Immature natural killer cell (primary cell): ENCODE results near the gene BTBD2. TPM values are rescaled to one million over a fixed set of nuclear protein-coding genes. Genes with fewer than 3 reads are reported as not detected.
"Not testable (repeated sequence)": the region's sequence is repeated elsewhere in the genome, so short reads cannot be mapped to it uniquely, and the experiment has no call there.

ENCODE experiments used
- DNase-seq, 3 donors: peaks; one replicate each; pipeline ENCODE4 v3.0.0; 2022; ENCODE audit warnings: mixed read lengths in 1 of 3
- H3K27ac Mint-ChIP-seq, 6 donors: one replicate each; pipeline ENCODE4 v1.8.0; 2020; ENCODE audit warnings: mixed read lengths in 6 of 6, mild to moderate bottlenecking in 5 of 6, inconsistent platforms in 4 of 6, moderate library complexity in 3 of 6
- H3K27me3 Mint-ChIP-seq, 3 donors: one replicate each; pipeline ENCODE4 v1.8.0; 2020 to 2021; ENCODE audit warnings: low read depth in 3 of 3, mild to moderate bottlenecking in 3 of 3, mixed read lengths in 3 of 3, moderate library complexity in 3 of 3, inconsistent platforms in 1 of 3
- H3K36me3 Mint-ChIP-seq, 3 donors: one replicate each; pipeline ENCODE4 v1.8.0; 2020; ENCODE audit warnings: mixed read lengths in 3 of 3, inconsistent platforms in 2 of 3, mild to moderate bottlenecking in 2 of 3
- H3K4me1 Mint-ChIP-seq, 2 donors: one replicate each; pipeline ENCODE4 v1.8.0; 2020; ENCODE audit warnings: inconsistent platforms in 2 of 2, mild to moderate bottlenecking in 2 of 2, mixed read lengths in 2 of 2, moderate library complexity in 1 of 2
- H3K4me3 Mint-ChIP-seq, 5 donors: one replicate each; pipeline ENCODE4 v1.8.0; 2020; ENCODE audit warnings: mild to moderate bottlenecking in 5 of 5, mixed read lengths in 5 of 5, inconsistent platforms in 3 of 5, moderate library complexity in 3 of 5
- H3K9me3 Mint-ChIP-seq, 6 donors: one replicate each; pipeline ENCODE4 v1.8.0; 2020; ENCODE audit warnings: mild to moderate bottlenecking in 6 of 6, mixed read lengths in 6 of 6, inconsistent platforms in 4 of 6, moderate library complexity in 3 of 6
- polyA plus RNA-seq, 3 donors: library from polyadenylated mRNA; unstranded; fragments of 300-500 nt; fragmentation: Illumina TruSeq; gene quantifications; one replicate each; pipeline ENCODE4 v1.2.3, GENCODE V29; 2021

Gene BTBD2
- polyA plus RNA-seq, 3 donors from 2014 or later = 2.6 to 4.4 (median 3.6) TPM

GRCh38 chr19:2039959-2040646 is 24.6 kb upstream of the BTBD2 start:
- H3K36me3 Mint-ChIP-seq = no peaks in the 10 kb centered on the region
- DNase-seq = no peak
- H3K4me1 Mint-ChIP-seq = peaks cover 8 to 19% of the 10 kb centered on the region in 2 donors
- H3K27ac Mint-ChIP-seq = peak overlapping the region in 5 of 6 donors; percentile 49 to 94 (median 64)
- no peak overlapping the region for H3K4me3 Mint-ChIP-seq
- no peaks in the 10 kb centered on the region for H3K9me3 Mint-ChIP-seq
- H3K27me3 Mint-ChIP-seq = peaks cover 0 to 26% (median 25%) of the 10 kb centered on the region in 3 donors

GRCh38 chr19:2039089-2039958 is 23.8 kb upstream of the BTBD2 start:
- DNase-seq = no peak
- H3K4me3 Mint-ChIP-seq = peak overlapping the region in 1 of 5 donors; percentile 17

DNA sequence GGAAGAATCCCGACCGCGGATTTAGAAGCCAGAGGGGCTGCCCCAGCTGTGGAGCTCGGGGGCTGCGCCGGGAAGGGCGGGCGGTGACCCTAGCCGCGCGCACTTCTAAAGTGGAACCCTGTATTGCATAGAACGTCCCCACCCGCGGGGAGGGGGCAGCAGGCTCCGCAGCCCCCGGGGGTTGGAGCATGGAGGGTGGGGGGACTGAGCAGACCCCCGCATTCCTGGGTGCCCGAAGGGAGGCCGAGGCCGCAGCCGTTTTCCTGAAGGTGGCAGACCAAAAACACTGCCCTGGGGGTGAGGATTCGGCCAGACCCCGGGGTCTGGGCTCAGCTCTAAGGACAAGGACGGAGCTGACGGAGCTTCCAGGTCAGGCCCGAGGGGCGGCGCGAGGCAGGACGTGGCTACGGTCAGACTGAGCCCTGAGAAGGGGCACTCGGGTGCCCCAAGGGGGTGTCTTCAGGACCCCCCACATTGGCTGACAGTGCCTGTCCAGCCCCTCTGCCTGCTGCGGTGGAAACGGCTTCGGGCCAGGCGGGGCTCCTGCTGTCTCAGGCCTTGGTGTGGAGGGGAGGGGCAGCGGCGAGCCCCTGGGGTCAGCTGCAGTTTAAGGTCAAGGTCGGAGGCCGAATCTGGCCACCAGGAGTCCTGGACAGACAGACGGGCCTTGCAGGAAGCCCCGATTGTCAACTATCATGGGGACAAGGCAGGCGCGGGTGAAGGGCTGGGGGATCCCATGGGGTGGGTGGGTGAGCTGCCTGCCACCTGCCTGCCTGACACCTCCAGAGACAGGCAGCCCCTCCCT is 23.0 kb upstream of the BTBD2 start:
- Mint-ChIP-seq H3K27ac (no peak overlapping the region), H3K4me1 (peaks cover 8 to 15% of the 10 kb centered on the region in 2 donors), H3K27me3 (peaks cover 0 to 17% (median 17%) of the 10 kb centered on the region in 3 donors), H3K9me3 (no peaks in the 10 kb centered on the region), H3K36me3 (no peaks in the 10 kb centered on the region), H3K4me3 (no peak overlapping the region)
- DNase-seq = no peak

More at GRCh38 chr19:2039089-2039958, 23.8 kb upstream of the BTBD2 start:
- H3K36me3 Mint-ChIP-seq = no peaks in the 10 kb centered on the region
- peak overlapping the region in 5 of 6 donors; percentile 46 to 85 (median 76) for H3K27ac Mint-ChIP-seq
- peaks cover 8 to 19% of the 10 kb centered on the region in 2 donors for H3K4me1 Mint-ChIP-seq
- peaks cover 0 to 22% (median 20%) of the 10 kb centered on the region in 3 donors for H3K27me3 Mint-ChIP-seq
- H3K9me3 Mint-ChIP-seq = no peaks in the 10 kb centered on the region

GRCh38 chr19:2037651-2038255 is 22.2 kb upstream of the BTBD2 start:
- H3K4me1 Mint-ChIP-seq = peaks cover 14 to 15% of the 10 kb centered on the region in 2 donors
- H3K9me3 Mint-ChIP-seq = no peaks in the 10 kb centered on the region
- no peaks in the 10 kb centered on the region for H3K36me3 Mint-ChIP-seq
- H3K27me3 Mint-ChIP-seq = peaks cover 0 to 14% (median 10%) of the 10 kb centered on the region in 3 donors
- DNase-seq = no peak
- no peak overlapping the region for H3K4me3 Mint-ChIP-seq
- peak overlapping the region in 3 of 6 donors; percentile 36 to 61 (median 59) for H3K27ac Mint-ChIP-seq

DNA sequence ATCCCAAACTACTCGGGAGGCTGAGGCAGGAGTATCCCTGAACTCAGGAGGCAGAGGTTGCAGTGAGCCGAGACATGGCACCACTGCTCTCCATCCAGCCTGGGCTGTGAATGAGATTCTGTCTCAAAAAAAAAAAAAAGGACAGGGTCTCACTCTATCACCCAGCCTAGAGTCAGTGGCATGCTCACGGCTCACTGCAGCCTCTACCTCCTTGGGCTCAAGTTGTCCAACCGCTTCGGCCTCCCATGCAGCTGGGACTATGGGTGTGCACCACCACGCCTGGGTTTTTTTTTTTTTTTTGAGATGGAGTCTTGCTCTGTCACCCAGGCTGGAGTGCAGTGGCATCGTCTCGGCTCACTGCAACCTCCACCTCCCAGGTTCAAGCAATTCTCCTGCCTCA is 20.9 kb upstream of the BTBD2 start:
- no peak for DNase-seq
- H3K9me3 Mint-ChIP-seq = no peaks in the 10 kb centered on the region
- H3K27ac Mint-ChIP-seq = no peak overlapping the region
- peaks cover 2 to 7% (median 2%) of the 10 kb centered on the region in 3 donors for H3K27me3 Mint-ChIP-seq
- no peaks in the 10 kb centered on the region for H3K36me3 Mint-ChIP-seq
- peaks cover 20 to 25% of the 10 kb centered on the region in 2 donors for H3K4me1 Mint-ChIP-seq
- H3K4me3 Mint-ChIP-seq = no peak overlapping the region

GRCh38 chr19:2035590-2035991 is 20.1 kb upstream of the BTBD2 start:
- no peak overlapping the region for H3K27ac Mint-ChIP-seq
- DNase-seq = no peak
- H3K4me3 Mint-ChIP-seq = no peak overlapping the region
- H3K4me1 Mint-ChIP-seq = peaks cover 20 to 25% of the 10 kb centered on the region in 2 donors
- peaks cover 2 to 7% (median 2%) of the 10 kb centered on the region in 3 donors for H3K27me3 Mint-ChIP-seq
- no peaks in the 10 kb centered on the region for H3K36me3 Mint-ChIP-seq
- no peaks in the 10 kb centered on the region for H3K9me3 Mint-ChIP-seq

GRCh38 chr19:2034729-2035589 is 19.4 kb upstream of the BTBD2 start:
- no peaks in the 10 kb centered on the region for H3K9me3 Mint-ChIP-seq

DNA sequence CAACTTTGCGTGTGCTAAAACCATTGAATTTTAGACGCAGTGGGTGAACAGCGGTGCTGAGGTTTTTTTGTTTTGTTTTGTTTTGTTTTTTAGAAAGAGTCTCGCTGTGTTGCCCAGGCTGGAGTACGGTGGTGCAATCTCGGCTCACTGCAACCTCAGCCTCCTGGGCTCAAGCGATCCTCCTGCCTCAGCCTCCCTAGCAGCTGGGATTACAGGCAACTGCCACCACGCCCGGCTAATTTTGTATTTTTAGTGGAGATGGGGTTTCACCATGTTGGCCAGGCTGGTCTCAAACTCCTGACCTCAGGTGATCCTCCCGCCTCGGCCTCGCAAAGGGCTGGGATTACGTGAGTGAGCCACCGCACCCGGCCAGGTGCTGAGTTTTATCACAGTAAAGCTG is 18.7 kb upstream of the BTBD2 start:
- H3K27me3 Mint-ChIP-seq, H3K9me3 Mint-ChIP-seq, H3K27ac Mint-ChIP-seq, H3K4me3 Mint-ChIP-seq, DNase-seq, H3K36me3 Mint-ChIP-seq: not testable (repeated sequence)
- H3K4me1 Mint-ChIP-seq = peaks cover 20 to 25% of the 10 kb centered on the region in 2 donors

More at GRCh38 chr19:2034729-2035589, 19.4 kb upstream of the BTBD2 start:
- Mint-ChIP-seq H3K27ac (peak overlapping the region in 2 of 6 donors; percentile 49 to 64), H3K27me3 (peaks cover 2 to 7% (median 2%) of the 10 kb centered on the region in 3 donors), H3K4me1 (peaks cover 20 to 25% of the 10 kb centered on the region in 2 donors), H3K36me3 (no peaks in the 10 kb centered on the region), H3K4me3 (peak overlapping the region in 1 of 5 donors; percentile 21)
- DNase-seq = peak; percentile 57 to 62 (median 60)

GRCh38 chr19:2033825-2034159 is 18.3 kb upstream of the BTBD2 start:
- H3K27me3 Mint-ChIP-seq = peaks cover 2 to 6% (median 2%) of the 10 kb centered on the region in 3 donors
- H3K36me3 Mint-ChIP-seq = no peaks in the 10 kb centered on the region
- no peak overlapping the region for H3K4me3 Mint-ChIP-seq
- H3K9me3 Mint-ChIP-seq = no peaks in the 10 kb centered on the region
- no peak overlapping the region for H3K27ac Mint-ChIP-seq
- DNase-seq = no peak
- peaks cover 20 to 25% of the 10 kb centered on the region in 2 donors for H3K4me1 Mint-ChIP-seq

DNA sequence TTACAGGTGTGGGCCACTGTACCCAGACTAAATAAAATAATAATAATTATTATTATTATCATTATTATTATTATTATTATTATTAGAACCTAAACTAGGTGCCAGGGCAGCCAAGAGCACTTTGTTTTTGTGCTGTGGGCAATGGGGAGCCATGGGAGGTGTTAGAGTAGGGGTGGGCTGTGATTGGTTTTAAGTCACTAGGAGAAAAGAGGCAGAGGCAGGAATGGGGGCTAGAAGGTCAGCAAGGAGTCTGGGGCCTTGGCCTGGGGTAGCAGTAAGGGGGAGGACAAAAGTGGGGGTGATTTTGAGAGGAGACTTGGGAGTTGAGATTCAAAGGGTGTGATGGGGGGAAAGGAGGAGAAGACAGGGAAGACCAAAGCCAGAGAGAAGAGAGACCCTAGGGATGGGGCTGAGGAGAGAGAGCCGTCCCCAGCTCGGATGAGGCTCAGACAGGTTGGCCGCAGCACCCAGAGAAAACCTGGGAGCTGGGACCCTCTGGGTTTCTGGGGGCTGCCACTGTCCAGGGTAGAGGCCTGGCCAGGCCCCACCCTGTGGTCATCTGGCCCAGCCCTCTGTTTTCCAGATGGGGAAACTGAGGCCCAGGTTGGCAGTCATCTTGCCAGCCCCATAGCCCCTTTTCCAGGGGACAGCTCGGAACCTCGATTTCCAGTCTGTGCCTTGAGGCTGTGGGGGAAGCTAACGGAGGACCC is 17.8 kb upstream of the BTBD2 start:
- H3K27ac Mint-ChIP-seq = peak overlapping the region in 1 of 6 donors; percentile 40
- peaks cover 20 to 25% of the 10 kb centered on the region in 2 donors for H3K4me1 Mint-ChIP-seq
- H3K36me3 Mint-ChIP-seq = no peaks in the 10 kb centered on the region
- peaks cover 2 to 6% (median 2%) of the 10 kb centered on the region in 3 donors for H3K27me3 Mint-ChIP-seq
- DNase-seq = no peak
- H3K9me3 Mint-ChIP-seq = no peaks in the 10 kb centered on the region
- no peak overlapping the region for H3K4me3 Mint-ChIP-seq

DNA sequence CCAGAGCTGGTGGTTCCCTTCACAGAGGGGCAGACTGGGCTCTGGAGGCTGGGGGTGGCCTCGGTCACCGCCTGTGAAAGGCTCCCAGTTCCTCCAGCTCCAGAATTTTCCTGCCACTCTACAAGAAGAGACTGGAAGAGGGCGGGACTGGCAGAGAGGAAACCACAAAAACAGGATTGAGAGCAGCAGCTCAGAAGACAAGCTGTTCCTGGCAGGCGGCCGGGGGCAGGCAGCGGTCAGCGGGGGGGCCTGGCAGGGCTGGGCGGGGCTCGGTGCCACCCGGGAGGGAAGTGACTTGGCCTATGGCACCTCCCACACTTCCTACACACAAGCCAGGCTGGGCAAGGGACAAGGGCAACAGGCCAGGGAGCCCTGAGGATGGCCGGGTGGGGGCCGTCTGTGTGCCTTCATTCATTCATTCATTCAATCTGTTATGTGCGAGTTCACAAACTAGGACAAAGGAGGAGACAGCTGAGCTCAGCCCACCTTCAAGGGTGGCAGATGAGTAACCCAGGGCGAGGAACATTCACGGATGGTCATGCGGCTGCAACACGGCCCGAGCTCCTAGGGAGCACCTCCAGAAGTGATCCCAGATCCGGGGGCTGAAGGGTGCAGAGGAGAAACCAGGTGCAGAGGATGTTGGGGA is 16.9 kb upstream of the BTBD2 start:
- peaks cover 20 to 25% of the 10 kb centered on the region in 2 donors for H3K4me1 Mint-ChIP-seq
- H3K9me3 Mint-ChIP-seq = no peaks in the 10 kb centered on the region
- peak overlapping the region; percentile 58 to 73 (median 63) for H3K4me3 Mint-ChIP-seq
- H3K27ac Mint-ChIP-seq = peak overlapping the region; percentile 61 to 85 (median 70)
- DNase-seq = peak in 2 of 3 donors; percentile 44 to 45
- H3K36me3 Mint-ChIP-seq = no peaks in the 10 kb centered on the region
- peaks cover 2% of the 10 kb centered on the region in 3 donors for H3K27me3 Mint-ChIP-seq
